GM12874 (cell line): Measurements from ENCODE around the gene DCLRE1B.

Source experiments
- TF ChIP-seq, protein P1 (sequence below): IDR thresholded peaks from 2 replicates; pipeline ENCODE4 v1.5.1; 2011; ENCODE audit warnings: low read depth, mild to moderate bottlenecking, control low read depth, low read length, moderate library complexity; ENCODE audit not compliant: insufficient read depth

DCLRE1B gene

DNA sequence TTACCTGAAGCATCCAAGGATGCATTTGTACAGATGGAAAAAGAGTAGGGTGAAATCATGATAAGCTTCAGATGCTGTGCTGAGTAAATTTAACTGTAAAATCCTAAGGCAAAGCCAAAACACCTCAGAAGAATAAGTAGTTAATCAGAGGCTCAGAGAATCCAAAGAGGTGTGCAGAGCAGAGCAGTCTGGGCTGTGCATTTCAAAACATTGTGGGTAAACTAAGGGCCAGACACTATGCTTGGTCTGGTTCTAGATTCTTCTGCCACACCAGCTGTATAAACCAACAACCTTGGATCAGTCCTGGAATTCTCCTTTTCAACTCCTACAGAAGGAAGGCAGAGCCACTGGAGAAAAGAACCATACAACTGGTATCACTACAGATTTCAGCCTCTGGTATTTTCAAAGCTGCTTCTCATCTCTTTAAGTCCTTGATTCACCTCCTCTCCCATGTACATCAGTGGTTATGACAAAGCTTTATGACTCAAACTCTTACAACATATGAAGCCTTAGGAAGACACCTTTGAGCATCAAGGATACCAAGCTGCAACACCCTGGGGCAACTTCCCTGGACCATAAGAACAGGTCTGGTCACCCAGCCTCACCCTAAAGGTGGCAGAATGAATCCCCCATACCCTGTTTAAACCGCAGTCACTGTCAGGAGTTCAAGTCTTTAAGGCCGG lies 12.4 kb downstream of the DCLRE1B start:
- TF ChIP-seq, protein P1, sequence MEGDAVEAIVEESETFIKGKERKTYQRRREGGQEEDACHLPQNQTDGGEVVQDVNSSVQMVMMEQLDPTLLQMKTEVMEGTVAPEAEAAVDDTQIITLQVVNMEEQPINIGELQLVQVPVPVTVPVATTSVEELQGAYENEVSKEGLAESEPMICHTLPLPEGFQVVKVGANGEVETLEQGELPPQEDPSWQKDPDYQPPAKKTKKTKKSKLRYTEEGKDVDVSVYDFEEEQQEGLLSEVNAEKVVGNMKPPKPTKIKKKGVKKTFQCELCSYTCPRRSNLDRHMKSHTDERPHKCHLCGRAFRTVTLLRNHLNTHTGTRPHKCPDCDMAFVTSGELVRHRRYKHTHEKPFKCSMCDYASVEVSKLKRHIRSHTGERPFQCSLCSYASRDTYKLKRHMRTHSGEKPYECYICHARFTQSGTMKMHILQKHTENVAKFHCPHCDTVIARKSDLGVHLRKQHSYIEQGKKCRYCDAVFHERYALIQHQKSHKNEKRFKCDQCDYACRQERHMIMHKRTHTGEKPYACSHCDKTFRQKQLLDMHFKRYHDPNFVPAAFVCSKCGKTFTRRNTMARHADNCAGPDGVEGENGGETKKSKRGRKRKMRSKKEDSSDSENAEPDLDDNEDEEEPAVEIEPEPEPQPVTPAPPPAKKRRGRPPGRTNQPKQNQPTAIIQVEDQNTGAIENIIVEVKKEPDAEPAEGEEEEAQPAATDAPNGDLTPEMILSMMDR: no peak

DNA sequence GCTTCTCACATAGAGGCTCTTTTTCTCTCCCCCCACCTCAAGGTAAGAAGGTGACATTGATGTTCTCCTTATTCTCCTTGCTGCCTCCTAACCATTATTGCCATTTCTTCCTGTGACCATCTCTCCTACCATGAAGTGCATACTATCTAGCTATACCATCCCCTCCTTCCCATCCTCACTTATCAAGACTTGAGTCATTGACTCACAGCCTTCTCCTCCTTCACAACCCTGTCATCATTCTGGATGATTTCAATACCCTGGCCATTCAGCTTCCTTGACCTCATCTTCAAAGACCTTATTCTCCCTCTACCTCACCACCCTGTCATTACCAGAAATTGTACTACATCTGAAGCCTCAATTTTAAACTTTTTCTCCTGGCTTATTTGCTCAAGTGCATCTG lies 13.1 kb downstream of the DCLRE1B start:
- TF ChIP-seq, protein P1: no peak

DNA sequence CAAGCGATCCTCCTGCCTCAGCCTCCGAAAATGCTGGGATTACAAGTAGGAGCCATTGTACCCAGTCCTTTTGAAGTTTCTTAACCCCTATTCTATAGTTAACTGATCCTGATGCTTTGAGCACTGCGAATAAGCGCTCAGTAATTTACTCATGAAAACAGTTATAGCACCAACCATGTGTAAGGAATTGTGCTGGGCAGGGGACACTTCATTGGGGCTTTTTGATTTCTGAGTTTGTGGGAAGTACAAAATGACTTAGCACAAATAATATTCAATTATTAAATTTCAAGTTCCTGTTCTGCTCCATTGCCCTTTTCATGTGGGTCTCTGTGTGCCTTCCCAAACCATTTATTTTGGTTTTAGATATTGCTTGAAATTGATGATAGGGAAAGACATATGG lies 17.8 kb downstream of the DCLRE1B start:
- TF ChIP-seq, protein P1: no peak

DNA sequence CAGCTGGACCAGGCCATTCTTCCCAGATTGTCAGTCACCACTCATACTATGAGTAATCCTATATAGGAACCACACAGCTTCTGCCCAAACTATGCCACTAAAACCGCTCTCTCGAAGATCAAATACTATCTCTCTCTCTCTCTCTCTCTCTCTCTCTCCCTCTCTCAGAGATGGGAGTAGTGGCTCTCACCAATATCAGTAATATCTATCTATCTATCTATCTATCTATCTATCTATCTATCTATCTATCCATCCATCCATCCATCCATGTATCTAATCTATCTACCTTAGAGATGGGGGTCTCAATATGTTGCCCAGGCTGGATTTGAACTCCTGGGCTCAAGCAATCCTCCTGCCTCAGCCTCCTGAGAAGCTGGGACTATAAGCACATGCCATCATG lies 19.3 kb downstream of the DCLRE1B start:
- TF ChIP-seq, protein P1: no peak

DNA sequence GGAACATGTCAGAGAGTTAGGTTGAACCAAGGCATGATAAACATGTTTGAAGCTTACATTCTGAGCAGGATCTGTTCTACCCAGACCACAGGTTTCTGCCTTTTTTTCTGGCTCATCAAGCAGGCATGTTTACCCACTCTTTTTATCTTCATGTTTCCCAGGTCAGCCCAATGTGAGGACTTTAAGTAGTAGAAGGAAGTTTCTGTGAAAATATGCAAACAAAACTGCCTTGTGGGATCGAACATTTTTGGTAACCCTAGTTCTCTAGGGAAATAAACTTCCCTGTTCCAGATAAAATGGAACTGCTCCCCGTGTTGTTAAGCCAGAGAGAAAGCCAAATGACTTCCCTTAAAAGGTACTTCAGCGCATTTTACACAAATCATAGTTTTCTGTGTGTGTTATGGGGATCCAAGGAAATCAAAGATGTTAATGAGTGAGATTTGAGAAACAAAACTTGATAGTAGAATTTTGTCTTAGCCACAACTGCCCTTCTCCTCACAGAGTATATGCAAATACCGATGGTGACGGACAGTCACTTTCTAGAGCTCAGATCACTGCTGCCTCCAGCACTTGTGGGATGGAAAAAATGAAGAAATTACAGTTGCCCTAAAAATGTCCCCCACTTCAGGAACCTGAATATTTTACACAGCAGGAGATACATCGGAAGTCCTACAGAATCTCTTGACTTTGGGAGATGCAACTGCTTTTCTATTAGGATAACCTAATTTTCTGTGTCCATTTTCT lies 23.2 kb downstream of the DCLRE1B start:
- TF ChIP-seq, protein P1: no peak

DNA sequence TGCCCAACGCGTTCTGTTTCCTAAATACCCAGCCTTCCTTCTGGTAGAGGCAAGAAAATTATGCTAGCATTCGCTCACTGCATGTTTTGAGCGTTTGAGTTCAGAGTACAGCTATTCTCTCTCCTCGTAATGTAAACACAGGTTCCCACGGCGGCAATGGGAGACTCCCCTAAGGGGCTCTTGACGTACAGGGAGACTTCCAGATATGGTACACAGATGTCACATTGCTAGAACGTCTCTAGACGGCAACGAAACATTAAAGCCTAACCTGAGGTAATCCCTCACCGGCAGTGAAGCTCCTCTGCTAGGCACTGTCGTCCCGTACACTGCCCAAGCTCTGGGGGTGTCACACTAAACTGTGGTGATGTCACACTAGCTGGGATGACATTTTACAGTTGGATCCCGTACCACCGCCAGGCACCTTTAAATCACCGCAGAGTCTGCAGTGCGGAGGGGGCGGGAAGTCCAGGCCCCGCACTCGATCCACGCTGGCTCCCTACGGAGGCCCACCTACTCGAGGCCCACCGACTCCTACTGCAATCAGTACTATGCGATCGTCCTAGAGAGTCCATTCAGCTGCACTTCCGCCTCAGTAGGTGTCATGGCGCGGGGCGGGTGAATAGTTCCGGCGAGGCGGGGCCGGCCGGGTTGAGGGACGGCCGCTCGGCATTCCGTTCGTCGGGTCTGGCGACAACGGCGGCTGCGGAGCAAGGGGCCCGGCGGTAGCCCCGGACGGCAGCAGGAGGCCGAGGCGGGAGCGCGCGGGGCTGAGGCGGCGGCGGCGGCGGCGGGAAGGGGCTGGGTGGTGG lies 24.0 kb downstream of the DCLRE1B start, which contains the start of gene HIPK1:
Gene HIPK1 (plus strand): TSS at position 384 of the 809 bp plus-strand sequence.
- TF ChIP-seq, protein P1: no peak
